NCI-H187 treated with DMSO at 0.1 percent for 48 hours (cell line): ENCODE measurements around the gene PNPO.

ENCODE experiments used
- DNase-seq: peaks from one replicate; lab custom pipeline; 2025; lab: John Stamatoyannopoulos, UW

The PNPO gene

DNA sequence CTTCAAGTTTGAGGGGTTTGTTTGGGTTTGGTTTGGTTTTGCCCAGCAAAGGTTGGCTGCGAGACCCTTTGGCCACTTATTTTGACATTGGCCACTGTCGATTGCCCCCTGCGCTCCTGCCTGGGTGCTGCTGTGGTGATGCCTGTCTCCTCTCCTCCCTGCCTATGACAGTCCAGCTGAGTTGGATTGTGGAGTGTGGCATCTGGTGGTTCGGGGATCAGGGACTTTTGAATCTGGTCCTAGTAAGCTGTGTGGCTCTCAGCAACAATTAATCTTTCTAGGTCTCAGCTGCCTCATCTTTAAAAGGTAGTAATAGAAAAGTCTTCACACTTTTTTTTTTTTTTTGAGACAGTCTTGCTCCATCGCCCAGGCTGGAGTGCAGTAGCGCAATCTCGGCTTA is 56.7 kb downstream of the PNPO start:
- no peak for DNase-seq
